ENCODE data around the gene OXER1. TPM values are rescaled to one million over a fixed set of nuclear protein-coding genes. Genes with fewer than 3 reads are reported as not detected.

OXER1 gene
- total and polyA plus RNA-seq, 2 of the 13 experiments (the other 11 are each of a cell fraction or from before 2014, with no cell fraction given), result 8.0 to 9.0 TPM

- TF ChIP-seq ZNF407 (CRISPR knock-in tag; IDR thresholded peaks at IDR 0.05; ENCODE audit: not compliant biosample characterization) (no peak), KMT2B (CRISPR knock-in tag; IDR thresholded peaks at IDR 0.05) (no peak), THYN1 (CRISPR knock-in tag; IDR thresholded peaks at IDR 0.05; ENCODE audit: borderline replicate concordance, low read depth) (no peak), ZNF775 (CRISPR knock-in tag; IDR thresholded peaks at IDR 0.05; ENCODE audit: borderline replicate concordance) (no peak), ZBTB10 (CRISPR knock-in tag; IDR thresholded peaks at IDR 0.05; ENCODE audit: borderline replicate concordance) (no peak), MEIS1 (CRISPR knock-in tag; IDR thresholded peaks at IDR 0.05; ENCODE audit: borderline replicate concordance) (peak; percentile 65; the same call in 1 of the 2 replicates), POLR2A (IDR thresholded peaks at IDR 0.05; ENCODE audit: insufficient read depth in 1 of 2, low read depth in 2 of 2, low read length in 2 of 2) (no peak; a peak in 1 of 4 replicates), CREM (IDR thresholded peaks at IDR 0.05) (peak; percentile 33; the same call in 1 of the 2 replicates), CREM (CRISPR knock-in tag; IDR thresholded peaks at IDR 0.05) (no peak), SRY (CRISPR knock-in tag; IDR thresholded peaks at IDR 0.05) (no peak), CCDC6 (CRISPR knock-in tag; IDR thresholded peaks at IDR 0.05) (no peak), PAX8 (CRISPR knock-in tag; IDR thresholded peaks at IDR 0.05; ENCODE audit: borderline replicate concordance) (no peak), TFDP2 (CRISPR knock-in tag; IDR thresholded peaks at IDR 0.05) (0 out of 2 replicates have a peak, but pooled peaks have one; percentile 7), SMARCC2 (IDR thresholded peaks at IDR 0.05) (no peak), ISL2 (CRISPR knock-in tag; IDR thresholded peaks at IDR 0.05) (no peak; the same call in 1 of the 2 replicates), IKZF1 (IDR thresholded peaks at IDR 0.05) (no peak), PREB (CRISPR knock-in tag; IDR thresholded peaks at IDR 0.05) (no peak)
Measured at GRCh38 chr2:42787788-42788477, 24.0 kb upstream of the OXER1 start (continued).
